HG02943 (cell line): Measurements from ENCODE around the gene GPR62.

Experiments
- ATAC-seq: cut with Tn5 transposase; IDR thresholded peaks from one replicate; pipeline ENCODE4 v1.9.1; 2021; ENCODE audit warnings: mild to moderate bottlenecking, low read depth, moderate library complexity; ENCODE audit not compliant: unreplicated experiment

The GPR62 gene

DNA sequence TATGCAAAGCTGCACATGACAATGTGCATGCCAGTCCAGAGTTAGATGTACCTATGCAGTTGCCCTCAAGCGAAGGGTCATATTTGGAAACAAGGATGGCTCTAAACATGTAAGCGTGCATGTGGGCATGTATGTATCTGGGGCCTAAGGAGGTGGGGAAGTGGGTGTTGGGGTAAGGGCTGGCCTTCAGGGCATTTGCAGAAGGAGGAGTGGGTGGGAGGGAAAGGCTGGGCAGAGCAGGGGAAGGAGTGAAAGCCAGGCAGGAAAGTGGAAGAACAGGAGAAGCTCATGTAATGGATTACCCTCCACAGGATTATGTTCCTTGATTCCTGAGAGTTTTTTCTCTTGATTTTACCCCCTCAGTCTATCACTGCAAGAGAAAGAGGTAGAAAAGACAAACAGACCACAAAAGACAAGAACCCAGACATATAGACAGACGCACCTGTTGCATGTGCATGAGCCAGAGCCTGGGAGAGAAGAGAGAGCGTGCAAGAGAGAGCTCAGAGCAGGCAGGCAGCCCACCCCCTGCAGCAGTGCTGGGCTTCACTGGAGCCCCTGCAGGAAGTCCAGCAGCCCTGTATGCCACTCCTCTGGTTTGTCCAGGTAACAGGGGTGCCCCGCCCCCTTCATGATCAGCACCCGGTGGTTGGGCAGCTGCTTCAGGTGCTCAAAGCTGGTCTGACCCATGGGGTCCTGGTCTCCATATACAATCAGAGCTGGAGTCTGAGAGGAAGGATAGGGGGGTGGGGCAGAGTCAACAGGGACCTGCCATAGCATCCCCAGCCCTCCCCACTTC lies 13.9 kb downstream of the GPR62 start:
- ATAC-seq, result no peak

GRCh38 chr3:51969841-51970240 lies 14.7 kb downstream of the GPR62 start:
- ATAC-seq, result no peak

DNA sequence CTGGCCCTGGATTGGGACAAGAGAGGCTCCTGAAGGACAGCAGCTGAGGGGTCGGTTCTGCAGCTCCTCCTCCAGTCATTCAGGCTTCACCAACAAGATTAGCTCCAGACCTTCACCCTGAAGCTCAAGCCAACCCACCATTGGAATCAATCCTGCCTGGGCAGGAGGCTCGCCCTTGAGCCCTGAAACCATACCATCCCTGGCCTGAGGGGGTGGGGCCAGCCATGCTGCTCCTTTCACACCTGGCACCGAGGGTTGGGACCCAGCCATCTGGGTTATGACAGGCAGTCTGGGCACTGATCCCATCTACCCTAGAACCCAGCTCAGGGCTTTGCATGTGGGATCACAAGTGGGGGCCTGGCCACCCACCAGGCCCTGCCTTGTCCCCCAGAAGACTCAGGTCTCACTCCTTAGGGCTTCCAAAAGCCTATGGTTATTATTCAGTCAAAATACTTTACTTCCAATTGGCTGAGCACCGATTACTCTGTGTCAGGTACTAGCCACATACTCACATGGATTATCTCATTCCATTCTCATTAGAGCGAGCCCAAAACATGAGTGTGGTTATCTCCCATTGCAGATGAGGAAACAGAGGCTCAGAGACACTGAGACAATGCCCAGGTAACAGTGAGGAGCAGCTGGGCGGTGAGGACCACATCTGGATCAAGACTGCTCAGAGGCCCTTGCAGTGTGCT lies 15.6 kb downstream of the GPR62 start:
- ATAC-seq, result no peak

DNA sequence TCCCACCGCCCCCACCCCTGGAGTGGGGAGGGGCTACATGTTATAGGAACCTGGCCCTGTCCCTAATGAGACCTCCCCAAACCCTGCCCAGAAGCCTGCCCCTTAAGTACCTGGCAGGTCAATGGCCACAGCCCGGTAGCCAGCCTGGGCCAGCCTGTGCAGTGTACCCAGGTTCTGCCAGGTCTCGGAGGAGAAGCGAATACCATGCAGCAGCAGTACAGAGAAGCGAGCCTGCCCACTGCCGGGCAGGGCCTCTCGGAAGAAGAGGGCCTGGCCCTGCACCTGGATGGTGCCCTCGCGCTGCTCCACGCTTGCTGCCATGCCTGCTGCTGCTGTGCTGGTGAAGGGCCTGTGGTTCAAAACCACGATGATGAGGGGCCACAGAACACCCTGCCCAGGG lies 16.2 kb downstream of the GPR62 start:
- no peak for ATAC-seq

GRCh38 chr3:51974277-51974962 lies 19.2 kb downstream of the GPR62 start:
- no peak for ATAC-seq

- ATAC-seq, result peak; percentile 51
Measured at GRCh38 chr3:51974963-51975851, 20.0 kb downstream of the GPR62 start, which contains the start of gene ABHD14A. ABHD14A (plus strand) TSS chr3:51975064; CDS start chr3:51975136, 72 bp downstream.

- no peak for ATAC-seq
Measured at GRCh38 chr3:51975852-51976549, 20.8 kb downstream of the GPR62 start.

GRCh38 chr3:51977446-51978142 lies 22.4 kb downstream of the GPR62 start:
- no peak for ATAC-seq

- no peak for ATAC-seq
Measured at GRCh38 chr3:51978143-51978502, 22.9 kb downstream of the GPR62 start.

- no peak for ATAC-seq
Measured at GRCh38 chr3:51980253-51980652, 25.1 kb downstream of the GPR62 start.

DNA sequence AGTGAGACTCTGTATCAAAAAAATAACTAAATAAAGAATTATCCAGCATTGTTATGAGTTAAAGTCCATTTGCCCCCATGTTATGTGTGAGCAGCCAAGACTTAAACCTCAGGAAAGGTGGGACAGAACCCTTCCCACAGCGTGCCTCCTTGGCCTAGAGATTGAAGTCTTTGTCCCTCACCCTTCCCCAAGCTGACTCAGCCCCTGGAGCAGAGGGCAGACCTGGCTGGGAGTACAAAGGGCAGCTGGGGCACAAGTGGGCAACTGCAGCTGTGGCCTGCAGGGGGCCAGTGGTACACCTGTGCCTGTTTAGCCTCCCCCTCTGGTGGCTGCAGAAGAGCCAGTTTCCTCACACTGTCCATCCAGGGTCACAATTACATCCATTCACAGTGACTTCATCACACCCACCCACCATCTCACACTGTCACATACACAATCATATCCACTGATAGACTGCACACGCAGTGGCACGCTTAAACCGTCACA lies 27.2 kb downstream of the GPR62 start:
- peak; percentile 40 for ATAC-seq

- peak; percentile 52 for ATAC-seq
Measured at GRCh38 chr3:51982838-51983577, 27.8 kb downstream of the GPR62 start, which contains the start of gene ACY1. ACY1 (plus strand) TSS chr3:51983535; CDS start chr3:51984065, 530 bp downstream.

GRCh38 chr3:51983578-51984268 lies 28.5 kb downstream of the GPR62 start:
- no peak for ATAC-seq

DNA sequence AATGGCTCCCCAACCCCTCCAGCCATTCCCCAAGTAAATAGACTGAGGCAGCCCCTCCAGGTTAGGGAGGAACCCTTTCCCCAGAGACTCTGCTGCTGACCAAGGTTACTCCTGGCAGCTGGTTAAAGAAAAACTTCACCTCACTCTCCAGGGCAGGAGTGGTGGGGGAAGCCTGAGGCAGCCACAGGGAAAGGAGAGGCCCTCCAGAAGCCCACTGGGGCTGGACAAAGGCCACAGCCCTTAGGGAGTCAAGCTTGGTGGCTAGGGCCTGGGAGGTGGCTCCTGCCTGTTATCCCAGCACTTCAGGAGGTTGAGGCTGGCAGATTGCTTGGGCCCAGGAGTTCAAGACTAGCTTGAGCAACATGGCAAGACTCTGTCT lies 29.1 kb downstream of the GPR62 start:
- ATAC-seq, result no peak

DNA sequence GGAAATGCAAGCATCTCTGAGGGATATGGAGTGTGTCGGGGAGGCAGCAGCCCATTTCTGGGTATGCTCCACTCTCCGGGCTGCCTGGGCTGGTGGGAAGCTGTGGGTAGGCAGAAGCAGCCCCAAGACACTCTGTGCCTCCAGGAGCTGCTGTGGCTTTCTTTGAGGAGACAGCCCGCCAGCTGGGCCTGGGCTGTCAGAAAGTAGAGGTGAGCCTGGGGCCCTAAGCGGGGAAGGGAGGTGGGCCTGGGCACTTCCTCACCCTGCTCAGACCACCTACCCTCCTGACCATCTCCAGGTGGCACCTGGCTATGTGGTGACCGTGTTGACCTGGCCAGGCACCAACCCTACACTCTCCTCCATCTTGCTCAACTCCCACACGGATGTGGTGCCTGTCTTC lies 29.9 kb downstream of the GPR62 start:
- ATAC-seq, result no peak

GRCh38 chr3:51986010-51986947 lies 31.1 kb downstream of the GPR62 start:
- no peak for ATAC-seq

DNA sequence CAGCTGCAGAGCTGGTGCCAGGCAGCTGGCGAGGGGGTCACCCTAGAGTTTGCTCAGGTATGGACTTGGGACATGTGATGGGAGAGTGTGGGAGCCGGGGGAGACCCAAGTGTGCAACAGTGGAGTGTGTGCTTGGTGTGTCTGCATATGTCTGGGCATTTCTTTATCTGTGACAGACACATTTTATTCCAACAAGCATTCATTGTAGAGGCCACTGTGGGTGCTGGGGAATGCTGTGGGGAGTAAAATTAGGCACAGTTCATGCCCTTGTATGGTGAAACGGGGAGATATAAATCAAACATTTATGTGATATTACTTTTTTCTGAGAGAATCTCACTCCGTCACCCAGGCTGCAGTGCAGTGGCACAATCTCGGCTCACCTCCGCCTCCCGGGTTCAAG lies 32.4 kb downstream of the GPR62 start:
- no peak for ATAC-seq
